ENCODE results near the gene TAF3.
"Not testable (repeated sequence)": the region's sequence is repeated elsewhere in the genome, so short reads cannot be mapped to it uniquely, and the experiment has no call there.

The TAF3 gene

DNA sequence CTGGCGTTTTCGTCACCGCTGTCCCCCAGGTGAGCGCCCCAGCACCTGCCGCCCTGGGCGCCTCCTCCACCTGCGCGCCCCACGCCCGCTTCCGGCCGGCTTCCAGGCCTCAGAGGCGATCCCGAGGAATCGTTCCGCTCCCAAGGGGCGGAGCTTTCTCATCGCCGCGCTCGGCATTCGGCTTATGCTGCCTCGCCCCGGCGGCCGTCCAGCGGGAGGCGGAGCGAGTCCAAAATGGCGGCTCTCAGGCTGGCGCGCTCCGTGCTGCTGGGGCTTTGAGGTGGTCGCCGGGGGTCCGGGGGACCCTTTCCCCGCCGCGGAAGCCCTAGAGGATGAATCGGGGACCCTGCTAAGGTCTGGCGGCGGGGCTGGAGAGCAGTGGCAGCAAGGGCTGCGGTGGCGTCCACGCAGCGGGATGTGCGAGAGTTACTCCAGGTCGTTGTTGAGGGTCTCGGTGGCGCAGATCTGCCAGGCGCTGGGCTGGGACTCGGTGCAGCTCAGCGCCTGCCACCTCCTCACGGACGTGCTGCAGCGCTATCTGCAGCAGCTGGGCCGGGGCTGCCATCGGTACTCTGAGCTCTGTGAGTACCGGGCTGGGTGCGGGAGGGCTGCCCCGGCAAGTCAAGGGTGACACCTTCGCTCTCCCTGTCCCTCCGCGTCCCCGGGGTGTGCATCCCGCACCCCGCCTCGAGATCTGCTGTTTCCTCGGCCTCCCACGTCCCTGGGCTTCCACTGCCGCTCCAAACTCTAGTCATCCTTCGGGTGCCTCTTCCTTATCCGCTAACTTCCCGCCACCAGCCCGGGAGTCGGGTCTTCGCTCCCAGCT lies at the start of gene TAF3:
TAF3 (plus strand) TSS at position 211 of the 826 bp plus-strand sequence; CDS start at position 416, 205 bp downstream.
- TF ChIP-seq, protein P1, sequence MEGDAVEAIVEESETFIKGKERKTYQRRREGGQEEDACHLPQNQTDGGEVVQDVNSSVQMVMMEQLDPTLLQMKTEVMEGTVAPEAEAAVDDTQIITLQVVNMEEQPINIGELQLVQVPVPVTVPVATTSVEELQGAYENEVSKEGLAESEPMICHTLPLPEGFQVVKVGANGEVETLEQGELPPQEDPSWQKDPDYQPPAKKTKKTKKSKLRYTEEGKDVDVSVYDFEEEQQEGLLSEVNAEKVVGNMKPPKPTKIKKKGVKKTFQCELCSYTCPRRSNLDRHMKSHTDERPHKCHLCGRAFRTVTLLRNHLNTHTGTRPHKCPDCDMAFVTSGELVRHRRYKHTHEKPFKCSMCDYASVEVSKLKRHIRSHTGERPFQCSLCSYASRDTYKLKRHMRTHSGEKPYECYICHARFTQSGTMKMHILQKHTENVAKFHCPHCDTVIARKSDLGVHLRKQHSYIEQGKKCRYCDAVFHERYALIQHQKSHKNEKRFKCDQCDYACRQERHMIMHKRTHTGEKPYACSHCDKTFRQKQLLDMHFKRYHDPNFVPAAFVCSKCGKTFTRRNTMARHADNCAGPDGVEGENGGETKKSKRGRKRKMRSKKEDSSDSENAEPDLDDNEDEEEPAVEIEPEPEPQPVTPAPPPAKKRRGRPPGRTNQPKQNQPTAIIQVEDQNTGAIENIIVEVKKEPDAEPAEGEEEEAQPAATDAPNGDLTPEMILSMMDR (IDR thresholded peaks at IDR 0.05; ENCODE audit: borderline replicate concordance, extremely low read depth, low read length, poor library complexity, severe bottlenecking): no peak
- H4K20me1 ChIP-seq (ENCODE audit: insufficient read depth, low read length): no peaks in the 10 kb centered on the region
- H3K4me3 ChIP-seq (ENCODE audit: low read depth in 1 of 2, low read length in 2 of 2): peak within 1 kb of the TSS; percentile 59 to 87
- H3K79me2 ChIP-seq (ENCODE audit: insufficient read depth, low read length): peaks cover 35% of the 10 kb centered on the region
- ATAC-seq (ENCODE audit: insufficient read depth, low read depth): peak; percentile 83
- peak within 1 kb of the TSS; percentile 77 for H3K27ac ChIP-seq (ENCODE audit: low read length)
- no peaks in the 10 kb centered on the region for H3K27me3 ChIP-seq (ENCODE audit: insufficient read depth, low read length, poor library complexity)
- H3K36me3 ChIP-seq (ENCODE audit: insufficient read depth, low read length): peaks cover 3% of the 10 kb centered on the region; the same call in 1 of the 2 replicates
- peak within 1 kb of the TSS; percentile 95 for H2AFZ ChIP-seq (ENCODE audit: low read depth, low read length)
- peaks cover 32% of the 10 kb centered on the region for H3K4me1 ChIP-seq (ENCODE audit: insufficient read depth, low read length)
- peak within 1 kb of the TSS; percentile 83 for H3K4me2 ChIP-seq (ENCODE audit: insufficient read depth, low read length)
- no peaks in the 10 kb centered on the region for H3K9me3 ChIP-seq (ENCODE audit: insufficient read depth, low read length, severe bottlenecking)
- peak within 1 kb of the TSS; percentile 73 for H3K9ac ChIP-seq (ENCODE audit: low read depth, low read length)
- peak; percentile 93 for DNase-seq

- Histone ChIP-seq H3K9ac (ENCODE audit: low read depth, low read length) (no peak overlapping the region), H3K27ac (ENCODE audit: low read length) (no peak overlapping the region), H2AFZ (ENCODE audit: low read depth, low read length) (no peak overlapping the region), H3K36me3 (ENCODE audit: insufficient read depth, low read length) (peaks cover 64% of the 10 kb centered on the region), H4K20me1 (ENCODE audit: insufficient read depth, low read length) (no peaks in the 10 kb centered on the region; the same call in 1 of the 2 replicates), H3K9me3 (ENCODE audit: insufficient read depth, low read length, severe bottlenecking) (no peaks in the 10 kb centered on the region), H3K4me2 (ENCODE audit: insufficient read depth, low read length) (no peak overlapping the region), H3K27me3 (ENCODE audit: insufficient read depth, low read length, poor library complexity) (no peaks in the 10 kb centered on the region), H3K4me3 (ENCODE audit: low read depth in 1 of 2, low read length in 2 of 2) (no peak overlapping the region), H3K4me1 (ENCODE audit: insufficient read depth, low read length) (no peaks in the 10 kb centered on the region), H3K79me2 (ENCODE audit: insufficient read depth, low read length) (no peaks in the 10 kb centered on the region)
- TF ChIP-seq, protein P1 (IDR thresholded peaks at IDR 0.05; ENCODE audit: borderline replicate concordance, extremely low read depth, low read length, poor library complexity, severe bottlenecking): no peak
- no peak for TF ChIP-seq EZH2 (IDR thresholded peaks at IDR 0.05; ENCODE audit: borderline replicate concordance, low read depth, low read length, severe bottlenecking)
- DNase-seq (no peak), ATAC-seq (ENCODE audit: insufficient read depth, low read depth) (no peak)
Measured at GRCh38 chr10:7773845-7774801, 44.2 kb upstream of the TAF3 start.

DNA sequence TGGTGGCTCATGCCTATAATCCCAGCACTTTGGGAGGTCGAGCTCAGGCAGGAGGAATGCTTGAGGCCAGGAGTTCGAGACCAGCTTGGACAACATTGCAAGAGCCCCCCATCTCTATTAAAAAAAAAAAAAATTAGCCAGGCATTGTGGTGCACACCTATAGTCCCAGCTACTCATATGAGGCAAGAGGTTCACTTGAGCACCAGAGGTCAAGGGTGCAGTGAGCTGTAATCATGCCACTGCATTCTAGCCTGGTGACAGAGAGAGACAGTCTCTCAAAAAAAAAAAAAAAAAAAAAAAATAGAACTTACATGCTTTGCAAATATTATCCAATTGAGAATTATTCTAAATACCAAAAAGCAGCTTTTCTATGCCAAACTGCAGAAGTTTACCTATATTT lies 41.5 kb upstream of the TAF3 start:
- Histone ChIP-seq H3K9me3 (ENCODE audit: insufficient read depth, low read length, severe bottlenecking) (no peaks in the 10 kb centered on the region), H3K4me3 (ENCODE audit: low read depth in 1 of 2, low read length in 2 of 2) (no peak overlapping the region), H3K9ac (ENCODE audit: low read depth, low read length) (no peak overlapping the region), H3K79me2 (ENCODE audit: insufficient read depth, low read length) (peaks cover 10% of the 10 kb centered on the region), H2AFZ (ENCODE audit: low read depth, low read length) (no peak overlapping the region), H3K4me2 (ENCODE audit: insufficient read depth, low read length) (no peak overlapping the region), H3K27me3 (ENCODE audit: insufficient read depth, low read length, poor library complexity) (no peaks in the 10 kb centered on the region), H4K20me1 (ENCODE audit: insufficient read depth, low read length) (no peaks in the 10 kb centered on the region; the same call in 1 of the 2 replicates), H3K36me3 (ENCODE audit: insufficient read depth, low read length) (peaks cover 62% of the 10 kb centered on the region), H3K4me1 (ENCODE audit: insufficient read depth, low read length) (no peaks in the 10 kb centered on the region), H3K27ac (ENCODE audit: low read length) (no peak overlapping the region)
- DNase-seq (no peak), ATAC-seq (ENCODE audit: insufficient read depth, low read depth) (no peak)
- TF ChIP-seq, protein P1 (IDR thresholded peaks at IDR 0.05; ENCODE audit: borderline replicate concordance, extremely low read depth, low read length, poor library complexity, severe bottlenecking): no peak
- TF ChIP-seq EZH2 (IDR thresholded peaks at IDR 0.05; ENCODE audit: borderline replicate concordance, low read depth, low read length, severe bottlenecking): no peak

GRCh38 chr10:7782194-7782593 lies 36.1 kb upstream of the TAF3 start:
- Histone ChIP-seq H3K79me2 (ENCODE audit: insufficient read depth, low read length) (peaks cover 63% of the 10 kb centered on the region), H3K4me1 (ENCODE audit: insufficient read depth, low read length) (peaks cover 29% of the 10 kb centered on the region), H3K36me3 (ENCODE audit: insufficient read depth, low read length) (peaks cover 37% of the 10 kb centered on the region)
- not testable (repeated sequence) for H4K20me1 ChIP-seq (ENCODE audit: insufficient read depth, low read length); H3K4me3 ChIP-seq (ENCODE audit: low read depth in 1 of 2, low read length in 2 of 2); H2AFZ ChIP-seq (ENCODE audit: low read depth, low read length); H3K9ac ChIP-seq (ENCODE audit: low read depth, low read length); DNase-seq; H3K9me3 ChIP-seq (ENCODE audit: insufficient read depth, low read length, severe bottlenecking); H3K27me3 ChIP-seq (ENCODE audit: insufficient read depth, low read length, poor library complexity); H3K27ac ChIP-seq (ENCODE audit: low read length); H3K4me2 ChIP-seq (ENCODE audit: insufficient read depth, low read length); ATAC-seq (ENCODE audit: insufficient read depth, low read depth)

All from DND-41 (cell line).